Psoas muscle (tissue), 8 donors: ENCODE measurements around the gene TM6SF1. TPM values are rescaled to one million over a fixed set of nuclear protein-coding genes. Genes with fewer than 3 reads are reported as not detected.

ENCODE experiments used
- ATAC-seq, 4 donors: fragments of 200-7000 bp; cut with Tn5 transposase; one replicate each; pipeline ENCODE4 v1.9.1; 2020; ENCODE audit warnings: moderate library complexity in 3 of 4, mild to moderate bottlenecking in 2 of 4
- DNase-seq, 2 donors: peaks; one replicate each; pipeline ENCODE4 v3.0.0-alpha.2; 2020
- H3K27ac ChIP-seq: fragments of 200-600 bp; one replicate; pipeline ENCODE4 v1.8.0; 2022
- H3K27me3 ChIP-seq, 3 donors: fragments of 200-600 bp in 1 of 3; one replicate each; pipeline versions ENCODE4 v1.6.1 to v1.8.0; 2013 to 2022; ENCODE audit warnings: low read length in 2 of 3, mild to moderate bottlenecking in 2 of 3, moderate library complexity in 1 of 3; ENCODE audit not compliant: insufficient read depth in 3 of 3
- H3K36me3 ChIP-seq, 2 donors: fragments of 200-600 bp in 1 of 2; one replicate each; pipeline versions ENCODE4 v1.6.1 to v1.8.0; 2013 to 2022; ENCODE audit warnings: low read depth in 1 of 2, mild to moderate bottlenecking in 1 of 2, moderate library complexity in 1 of 2; ENCODE audit not compliant: insufficient read depth in 1 of 2
- H3K4me1 ChIP-seq: fragments of 200-600 bp; one replicate; pipeline ENCODE4 v1.8.0; 2022
- H3K4me3 ChIP-seq: fragments of 200-600 bp; one replicate; pipeline ENCODE4 v1.8.0; 2022; ENCODE audit warnings: mild to moderate bottlenecking
- H3K9me3 ChIP-seq: fragments of 200-600 bp; one replicate; pipeline ENCODE4 v1.8.0; 2022
- WGBS, 3 donors: extraction: QIAGEN DNeasy Blood & Tissue Kit; methylation state at CpG; one replicate each; pipeline versions ENCODE4 v1.1.6 to v1.1.7; 2013; 5-methylcytosine and 5-hydroxymethylcytosine counted together
- intact Hi-C, 2 donors: fragments of 100-400 bp; cut with DNase I; formaldehyde crosslinking; loops; one replicate each; pipeline versions ENCODE4 v1.11.0 to v1.14.2; 2022
- polyA plus RNA-seq, 3 donors: library from polyadenylated mRNA; stranded (reverse); fragments of 200-250 nt; gene quantifications; one replicate each; pipeline ENCODE4 v1.2.3, GENCODE V29; 2013
- total RNA-seq, 4 donors: library from RNA; stranded (reverse); fragmentation: NEBNext Ultra II Directional in 2 of 4; extraction: Animal tissue kit (Norgen Biotek cat#: 25700) in 2 of 4; gene quantifications; one replicate each; pipeline versions ENCODE4 v1.2.1 to v1.2.4, GENCODE V29; 2021 to 2023
- TF ChIP-seq, protein P1 (sequence below): fragments of 200-600 bp; IDR thresholded peaks from one replicate; pipeline ENCODE4 v1.8.0; 2022; ENCODE audit warnings: antibody characterized with exemption
- donor health status: healthy with polysubstance abuse.
- donor health status: DM: no; HTN: no; CAD: no; lungs with moderate emphysema.
- donor health status: Bipolar disorder and iron deficiency.
- donor health status: healthy.
- donor health status: DM: yes; HTN: yes; CAD: no.
- donor health status: DM: no; HTN: no; CAD: no.
- donor health status: DM: no; HTN: no; CAD: no.
- donor health status: DM: yes; HTN: yes; CAD: no.

Gene TM6SF1
- total and polyA plus RNA-seq, 7 donors = 9.2 to 23.4 (median 13.8) TPM

DNA sequence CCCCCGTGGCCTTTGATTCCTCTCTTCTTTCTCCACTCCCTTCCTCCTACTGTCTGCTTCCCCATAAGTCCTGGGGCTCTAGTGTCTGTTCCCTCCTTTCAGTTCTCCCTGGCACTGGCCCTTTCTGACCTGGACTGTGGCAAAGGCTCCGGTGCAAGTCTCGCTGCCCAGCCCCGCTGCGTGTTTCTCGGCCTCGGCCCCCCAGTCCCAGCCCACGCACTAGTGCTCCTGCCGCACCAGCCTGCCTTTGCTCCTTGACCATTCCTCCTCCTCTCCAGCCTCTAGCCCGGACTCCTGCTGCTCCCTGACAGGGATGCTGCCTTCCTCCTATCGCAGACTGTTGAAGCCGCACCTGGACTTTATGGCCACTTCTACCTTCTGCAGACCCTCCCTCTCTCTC lies 2.1 kb downstream of the TM6SF1 start:
- no peak for ATAC-seq
- H3K36me3 ChIP-seq = peaks cover 0 to 16% of the 10 kb centered on the region in 2 donors
- peaks cover 14% of the 10 kb centered on the region for H3K4me1 ChIP-seq
- intact Hi-C loops = loop anchor here (5.0 kb wide), 2 partner anchors 42 to 97 kb away; partner anchors contain the start of genes BTBD1 (in 2 of the 2) and C15orf40 (in 1 of the 2)
- no peak overlapping the region for H3K27ac ChIP-seq
- WGBS, 3 donors = 83 to 90% (median 88%) methylated on average over 12 of the region's 12 CpGs
- no peaks in the 10 kb centered on the region for H3K9me3 ChIP-seq
- no peaks in the 10 kb centered on the region for H3K27me3 ChIP-seq
- no peak overlapping the region for H3K4me3 ChIP-seq
- TF ChIP-seq, protein P1, sequence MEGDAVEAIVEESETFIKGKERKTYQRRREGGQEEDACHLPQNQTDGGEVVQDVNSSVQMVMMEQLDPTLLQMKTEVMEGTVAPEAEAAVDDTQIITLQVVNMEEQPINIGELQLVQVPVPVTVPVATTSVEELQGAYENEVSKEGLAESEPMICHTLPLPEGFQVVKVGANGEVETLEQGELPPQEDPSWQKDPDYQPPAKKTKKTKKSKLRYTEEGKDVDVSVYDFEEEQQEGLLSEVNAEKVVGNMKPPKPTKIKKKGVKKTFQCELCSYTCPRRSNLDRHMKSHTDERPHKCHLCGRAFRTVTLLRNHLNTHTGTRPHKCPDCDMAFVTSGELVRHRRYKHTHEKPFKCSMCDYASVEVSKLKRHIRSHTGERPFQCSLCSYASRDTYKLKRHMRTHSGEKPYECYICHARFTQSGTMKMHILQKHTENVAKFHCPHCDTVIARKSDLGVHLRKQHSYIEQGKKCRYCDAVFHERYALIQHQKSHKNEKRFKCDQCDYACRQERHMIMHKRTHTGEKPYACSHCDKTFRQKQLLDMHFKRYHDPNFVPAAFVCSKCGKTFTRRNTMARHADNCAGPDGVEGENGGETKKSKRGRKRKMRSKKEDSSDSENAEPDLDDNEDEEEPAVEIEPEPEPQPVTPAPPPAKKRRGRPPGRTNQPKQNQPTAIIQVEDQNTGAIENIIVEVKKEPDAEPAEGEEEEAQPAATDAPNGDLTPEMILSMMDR = no peak
- no peak for DNase-seq

DNA sequence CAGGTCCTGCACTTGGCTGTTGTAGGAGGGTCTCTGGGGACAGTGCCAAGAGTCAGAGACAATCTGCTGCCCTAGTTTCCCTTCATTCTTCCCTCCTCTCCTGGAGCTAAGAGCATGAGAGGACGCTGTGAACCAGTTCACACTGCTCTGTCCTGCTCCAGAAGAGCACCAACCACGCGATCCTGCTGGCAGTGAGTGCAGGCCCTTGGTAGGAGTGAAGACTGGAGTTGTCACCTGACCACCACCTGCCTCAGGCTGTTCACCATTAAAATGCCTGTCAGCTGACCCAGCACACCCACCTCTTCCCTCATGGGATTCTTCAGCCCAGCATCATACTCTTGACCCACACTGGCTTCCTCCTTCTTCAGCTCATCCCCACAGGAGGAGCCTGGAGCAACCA lies 2.9 kb downstream of the TM6SF1 start:
- H3K27ac ChIP-seq = no peak overlapping the region
- peaks cover 0 to 25% of the 10 kb centered on the region in 2 donors for H3K36me3 ChIP-seq
- H3K4me3 ChIP-seq = no peak overlapping the region
- no peaks in the 10 kb centered on the region for H3K27me3 ChIP-seq
- H3K4me1 ChIP-seq = peaks cover 14% of the 10 kb centered on the region
- 65 to 75% (median 65%) methylated on average over 3 of the region's 3 CpGs for WGBS, 3 donors
- TF ChIP-seq, protein P1 = no peak
- intact Hi-C loops = no loop called here
- ATAC-seq (no peak), DNase-seq (no peak)
- H3K9me3 ChIP-seq = no peaks in the 10 kb centered on the region

DNA sequence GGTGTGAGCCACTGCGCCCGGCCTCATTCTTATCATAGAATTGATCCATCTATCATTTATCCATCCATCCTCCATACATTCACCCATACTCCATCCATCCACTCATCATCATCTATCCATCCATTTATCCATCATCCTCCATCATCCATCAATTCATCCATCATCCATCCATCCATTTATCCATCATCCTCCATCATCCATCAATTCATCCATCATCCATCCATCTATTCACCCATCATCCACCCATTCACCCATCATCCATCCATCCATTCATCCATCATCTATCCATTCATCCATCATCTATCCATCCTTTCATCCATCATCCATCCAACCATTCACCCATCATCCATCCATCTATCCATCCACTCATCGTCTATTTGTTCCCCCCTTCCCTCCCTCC lies 3.7 kb downstream of the TM6SF1 start:
- no peak overlapping the region for H3K27ac ChIP-seq
- intact Hi-C loops = no loop called here
- DNase-seq (no peak), ATAC-seq (no peak)
- 97 to 98% (median 98%) methylated on average over 3 of the region's 3 CpGs for WGBS, 3 donors
- H3K36me3 ChIP-seq = peaks cover 0 to 32% of the 10 kb centered on the region in 2 donors
- H3K4me3 ChIP-seq = no peak overlapping the region
- H3K4me1 ChIP-seq = peaks cover 14% of the 10 kb centered on the region
- TF ChIP-seq, protein P1 = no peak
- H3K9me3 ChIP-seq = no peaks in the 10 kb centered on the region
- no peaks in the 10 kb centered on the region for H3K27me3 ChIP-seq

DNA sequence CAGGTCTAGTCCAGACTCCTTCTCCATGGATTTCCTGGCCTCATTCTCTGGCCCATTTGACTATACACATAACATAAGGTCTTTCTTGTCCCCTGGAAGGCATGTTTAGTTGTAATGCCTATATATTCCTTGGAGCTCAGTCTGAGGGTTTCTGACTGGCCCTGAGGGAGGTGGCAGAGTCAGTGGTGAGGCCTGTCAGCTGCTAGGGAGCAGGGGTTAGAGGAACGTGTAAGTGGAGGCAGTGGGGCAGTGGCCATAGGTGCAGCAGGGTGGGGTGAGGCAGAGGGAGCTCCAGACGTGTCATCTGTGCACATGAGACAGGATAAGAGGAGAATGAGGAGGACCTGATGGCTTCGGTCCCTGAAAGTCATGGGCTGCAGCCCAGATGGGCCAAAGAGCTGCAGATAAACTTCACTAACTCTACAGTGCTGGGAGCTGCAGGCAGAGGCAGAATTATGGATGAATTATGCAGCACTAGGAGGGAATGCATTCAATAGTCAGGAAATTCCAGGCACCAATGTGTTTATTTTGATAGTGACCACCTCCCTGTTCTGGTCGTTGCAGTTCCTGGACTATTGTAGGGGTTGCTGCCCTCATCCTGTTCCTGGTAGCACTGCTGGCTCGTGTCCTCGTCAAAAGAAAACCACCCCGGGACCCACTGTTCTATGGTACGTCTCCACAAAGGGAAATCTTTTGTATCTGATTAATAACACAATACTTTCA lies 4.9 kb downstream of the TM6SF1 start:
- no peak overlapping the region for H3K27ac ChIP-seq
- peaks cover 11% of the 10 kb centered on the region for H3K4me1 ChIP-seq
- intact Hi-C loops = no loop called here
- TF ChIP-seq, protein P1 = no peak
- DNase-seq (no peak), ATAC-seq (no peak)
- H3K4me3 ChIP-seq = no peak overlapping the region
- no peaks in the 10 kb centered on the region for H3K9me3 ChIP-seq
- H3K27me3 ChIP-seq = no peaks in the 10 kb centered on the region
- 46 to 58% (median 55%) methylated on average over 8 of the region's 8 CpGs for WGBS, 3 donors
- H3K36me3 ChIP-seq = peaks cover 0 to 38% of the 10 kb centered on the region in 2 donors

DNA sequence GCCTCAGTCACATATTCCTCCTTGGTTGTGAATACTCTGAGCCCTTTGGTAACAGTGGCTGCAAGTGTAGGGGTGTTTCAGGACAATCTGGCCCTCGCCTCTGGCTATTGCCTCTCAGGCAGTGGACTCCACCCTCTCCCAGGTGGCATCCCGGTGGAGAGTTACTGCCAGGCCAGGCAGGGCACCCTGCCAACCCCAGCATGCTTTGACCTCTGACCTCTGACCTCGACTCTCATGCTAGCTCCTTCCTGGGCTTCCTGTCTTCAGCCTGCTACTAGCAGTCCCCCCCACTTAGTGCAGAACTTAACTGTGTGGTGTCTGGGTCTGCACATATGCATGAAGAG lies 5.5 kb downstream of the TM6SF1 start:
- H3K27ac ChIP-seq = no peak overlapping the region
- TF ChIP-seq, protein P1 = no peak
- WGBS, 3 donors = 31 to 44% (median 39%) methylated on average over 3 of the region's 3 CpGs
- no peak for ATAC-seq
- peaks cover 11% of the 10 kb centered on the region for H3K4me1 ChIP-seq
- peak in 1 of 2 donors; percentile 18 for DNase-seq
- intact Hi-C loops = no loop called here
- no peak overlapping the region for H3K4me3 ChIP-seq
- no peaks in the 10 kb centered on the region for H3K9me3 ChIP-seq
- no peaks in the 10 kb centered on the region for H3K27me3 ChIP-seq
- peaks cover 0 to 38% of the 10 kb centered on the region in 2 donors for H3K36me3 ChIP-seq
